Erythroblast (primary cell): ENCODE results near the gene AIG1.

Source experiments
- DNase-seq, 2 experiments: peaks; one replicate each; lab custom pipeline; 2025; lab: John Stamatoyannopoulos, UW
- GATA1 ChIP-seq: IDR thresholded peaks from 2 replicates; pipeline ENCODE4 v1.6.1; 2011; ENCODE audit warnings: low read depth, mild to moderate bottlenecking, control low read depth, low read length, moderate library complexity
- POLR2A ChIP-seq: IDR thresholded peaks from 2 replicates; pipeline ENCODE4 v1.6.1; 2011; ENCODE audit warnings: mild to moderate bottlenecking, low read length

Gene AIG1

DNA sequence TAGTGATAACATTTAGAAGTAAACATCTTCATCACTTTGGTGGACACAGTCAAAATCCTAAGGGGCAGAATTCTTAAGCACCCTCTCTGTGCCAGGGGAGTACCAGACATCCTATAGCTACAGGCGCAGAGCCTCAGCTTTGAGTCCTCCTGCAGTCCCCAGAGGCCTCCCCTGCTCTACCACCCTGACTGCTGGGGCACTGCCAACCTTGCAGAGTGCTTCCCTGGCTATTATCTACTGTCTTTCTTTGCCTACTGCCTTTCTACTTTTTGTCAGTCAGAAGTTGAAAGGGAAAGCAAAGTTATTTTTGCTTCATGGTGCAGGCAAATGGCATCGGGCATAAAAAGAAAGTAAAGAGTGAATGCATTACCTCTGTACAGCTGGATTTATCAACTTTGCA, 80.1 kb downstream of the AIG1 start:
- DNase-seq: no peak
- TF ChIP-seq POLR2A (no peak), GATA1 (no peak)

DNA sequence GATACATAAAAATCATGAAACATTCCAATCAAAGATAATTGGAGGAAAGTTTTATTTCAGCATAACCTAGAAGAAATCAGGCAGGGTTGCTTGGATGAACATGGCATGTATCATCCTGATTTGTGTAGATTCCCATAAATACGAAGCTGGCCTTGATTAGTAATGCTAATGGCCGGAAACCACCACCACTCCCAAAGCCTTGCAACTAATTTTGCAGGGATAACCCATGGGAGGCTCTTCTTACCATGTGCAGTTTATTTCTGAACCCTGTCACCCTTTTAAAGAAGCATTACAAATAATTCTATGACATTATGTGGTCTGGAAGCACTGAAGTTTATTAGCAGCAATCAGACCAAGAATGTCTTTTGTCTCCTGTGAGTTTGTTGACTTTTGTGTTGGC, 80.8 kb downstream of the AIG1 start:
- DNase-seq: no peak

DNA sequence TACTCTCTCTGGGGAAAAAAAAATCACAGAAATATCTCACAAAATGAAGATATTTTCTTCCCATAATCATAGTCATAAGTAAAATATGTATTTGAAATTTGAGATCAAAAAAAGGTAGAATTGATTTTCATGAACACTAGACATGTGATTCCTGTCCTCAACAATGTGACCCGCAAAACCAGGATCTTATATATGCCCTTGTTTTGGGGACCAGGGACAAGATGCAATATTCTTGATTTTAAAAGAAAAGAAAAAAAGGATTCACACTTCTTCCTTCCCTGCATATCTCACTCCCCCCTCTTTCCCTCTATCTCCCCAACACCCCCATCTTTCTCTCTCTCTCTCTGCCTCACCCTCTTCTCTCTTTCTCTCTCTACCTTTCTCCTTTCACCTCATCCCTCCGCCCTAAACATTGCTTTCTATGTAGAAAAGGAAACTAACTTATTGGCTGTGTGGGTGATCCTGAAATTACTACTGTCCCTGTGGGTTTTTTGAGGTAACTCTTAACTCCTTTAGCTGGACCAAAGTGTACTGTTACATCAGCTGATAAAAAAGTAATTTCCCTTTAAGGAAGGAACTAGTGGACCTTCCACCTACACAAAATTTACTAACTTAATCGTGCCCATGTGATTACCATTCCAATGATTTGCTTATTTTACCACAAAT, 85.6 kb downstream of the AIG1 start:
- TF ChIP-seq POLR2A: no peak
- no peak for TF ChIP-seq GATA1
- DNase-seq: no peak

More for the DNA sequence above, 80.8 kb downstream of the AIG1 start:
- TF ChIP-seq POLR2A (no peak), GATA1 (no peak)

DNA sequence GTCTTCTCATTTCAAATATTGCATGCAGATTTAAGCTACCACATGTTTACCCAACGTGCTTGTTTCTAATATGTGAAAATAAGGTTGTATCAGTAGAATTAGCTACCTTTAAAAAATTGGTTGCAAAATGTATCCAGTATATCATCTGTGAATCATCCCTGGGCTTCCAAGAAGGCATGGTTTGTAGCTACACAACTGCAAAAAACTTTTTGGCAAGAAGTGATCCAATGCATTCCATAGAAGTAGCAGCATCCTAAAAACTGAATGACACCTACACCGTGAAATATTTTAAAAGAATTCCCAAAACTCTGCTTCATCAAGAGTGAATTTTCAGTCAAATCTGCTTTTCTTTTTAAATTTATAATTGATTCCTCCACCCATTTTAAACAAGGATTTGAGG, 89.1 kb downstream of the AIG1 start:
- no peak for TF ChIP-seq POLR2A
- TF ChIP-seq GATA1: no peak

DNA sequence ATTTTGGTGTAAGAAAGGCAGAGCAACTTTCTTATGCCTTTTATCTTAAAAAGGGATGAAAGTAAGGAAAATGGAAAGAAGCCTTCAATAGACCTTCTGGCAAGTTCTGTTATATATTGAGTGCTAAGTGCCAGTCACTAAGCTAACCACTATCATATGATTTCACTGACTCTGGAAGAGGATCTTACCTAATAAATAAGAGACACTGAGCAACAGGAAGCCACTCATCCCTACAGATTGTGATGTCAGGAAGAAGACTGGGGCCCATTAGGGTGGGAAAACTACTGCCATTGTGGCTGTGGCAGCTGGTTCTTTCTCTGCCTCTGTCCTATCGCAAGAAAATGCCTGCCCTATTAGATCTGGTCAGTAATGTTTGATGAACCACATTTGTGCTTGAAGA, 89.6 kb downstream of the AIG1 start:
- no peak for DNase-seq
- TF ChIP-seq POLR2A (no peak), GATA1 (no peak)

More for the DNA sequence above, 89.1 kb downstream of the AIG1 start:
- DNase-seq: no peak

DNA sequence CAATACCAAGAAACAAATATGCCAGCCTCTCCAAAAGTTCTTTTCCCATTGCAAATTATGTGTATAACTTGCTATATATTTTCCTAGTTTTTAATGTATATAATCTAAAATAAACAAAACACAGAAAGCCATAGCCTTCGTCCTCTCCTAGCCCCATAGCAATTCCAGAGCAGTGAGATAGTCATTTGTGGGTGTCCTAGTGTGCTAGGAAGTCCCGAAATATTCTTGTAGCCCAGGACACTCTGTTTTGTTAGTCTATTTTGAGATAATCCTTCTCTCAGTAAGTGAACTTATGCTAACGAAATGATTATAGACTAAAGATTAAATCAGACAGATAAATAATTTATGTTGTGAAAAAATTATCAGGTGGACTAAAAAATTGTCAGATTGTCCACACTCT, 90.7 kb downstream of the AIG1 start:
- TF ChIP-seq POLR2A: no peak
- TF ChIP-seq GATA1: no peak
- DNase-seq: no peak

DNA sequence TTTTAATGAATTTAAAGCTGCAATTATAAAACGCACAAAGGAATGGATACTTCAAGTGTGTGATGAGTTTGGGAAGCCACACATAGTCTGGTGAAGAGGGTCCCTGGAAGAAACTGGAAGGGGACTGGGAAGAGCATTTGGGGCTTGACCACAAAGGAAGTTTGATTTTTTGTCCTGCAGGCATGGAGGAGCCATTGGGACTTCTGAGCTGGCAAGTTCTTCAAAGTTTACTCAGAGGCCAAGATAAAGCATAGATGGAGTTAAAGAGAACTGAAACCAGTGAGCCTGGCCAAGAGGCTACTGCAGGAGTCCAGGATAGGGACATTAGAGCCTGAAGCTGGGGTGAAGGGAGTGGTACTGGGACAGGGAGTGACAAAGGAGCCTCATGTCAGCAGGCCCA, 95.0 kb downstream of the AIG1 start:
- TF ChIP-seq POLR2A (no peak), GATA1 (no peak)
- no peak for DNase-seq

DNA sequence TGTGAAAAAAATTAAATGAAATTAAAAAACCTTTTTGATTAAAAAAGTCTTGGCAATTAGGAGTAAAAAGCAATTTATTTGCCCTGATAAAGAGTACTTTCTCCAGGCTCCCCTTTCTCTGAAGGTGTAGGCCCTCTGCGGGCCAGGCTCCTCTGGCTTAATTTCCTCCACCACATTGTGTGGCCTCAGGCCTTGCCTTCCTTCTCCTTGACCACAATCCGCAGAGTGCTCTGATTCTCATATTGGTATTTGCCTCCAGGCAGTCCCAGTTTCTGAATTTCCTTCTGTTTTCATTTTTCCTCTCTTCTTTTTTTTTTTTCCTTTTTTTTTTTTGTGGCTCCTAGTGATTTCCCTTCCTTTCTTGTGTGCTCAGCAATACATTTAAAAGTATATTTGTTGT, 96.4 kb downstream of the AIG1 start:
- no peak for TF ChIP-seq POLR2A
- no peak for TF ChIP-seq GATA1
- no peak for DNase-seq

DNA sequence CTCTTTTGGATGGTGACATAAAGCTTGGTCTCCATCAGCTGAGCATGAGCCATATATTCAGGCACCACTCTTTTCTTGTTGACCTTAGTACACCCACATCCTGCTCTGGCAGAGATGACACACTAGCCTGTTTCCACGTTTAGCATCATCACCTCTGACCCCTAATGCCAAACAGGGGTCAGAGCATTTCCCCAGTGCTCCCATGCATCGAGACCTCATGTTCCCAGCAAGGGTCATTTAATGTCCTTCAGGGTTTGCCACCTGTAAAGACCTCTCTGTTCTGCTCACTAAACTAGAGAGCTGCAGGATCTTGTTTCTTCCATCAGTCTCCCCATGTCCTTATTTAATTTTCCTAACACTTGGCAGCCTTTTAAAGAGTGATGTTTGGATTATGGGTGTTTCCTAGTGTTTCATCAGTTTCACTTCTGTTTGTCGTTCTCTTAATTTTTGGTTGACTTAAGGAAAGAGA, 97.5 kb downstream of the AIG1 start:
- TF ChIP-seq GATA1 (no peak), POLR2A (no peak)
- DNase-seq: no peak

DNA sequence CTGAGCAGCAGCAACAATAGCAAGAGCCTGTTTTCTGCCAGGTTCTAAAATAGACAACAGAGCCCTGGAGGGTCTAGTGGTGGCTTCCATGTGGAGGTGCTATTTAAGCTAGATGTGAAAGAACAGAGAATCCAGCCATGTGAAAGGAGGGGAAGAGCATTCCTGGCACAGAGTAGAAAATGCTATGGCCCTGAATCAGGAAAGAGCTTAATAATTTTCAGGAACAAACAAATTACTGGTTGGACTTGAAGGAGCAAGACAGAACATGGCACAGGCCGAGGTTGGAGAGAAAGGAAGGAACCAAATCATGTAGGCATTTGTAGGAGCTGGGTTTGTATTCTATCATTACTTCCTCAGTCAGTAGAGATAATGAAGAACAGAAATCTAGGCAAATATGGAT, 98.3 kb downstream of the AIG1 start:
- TF ChIP-seq POLR2A: no peak
- TF ChIP-seq GATA1: no peak
- no peak for DNase-seq

DNA sequence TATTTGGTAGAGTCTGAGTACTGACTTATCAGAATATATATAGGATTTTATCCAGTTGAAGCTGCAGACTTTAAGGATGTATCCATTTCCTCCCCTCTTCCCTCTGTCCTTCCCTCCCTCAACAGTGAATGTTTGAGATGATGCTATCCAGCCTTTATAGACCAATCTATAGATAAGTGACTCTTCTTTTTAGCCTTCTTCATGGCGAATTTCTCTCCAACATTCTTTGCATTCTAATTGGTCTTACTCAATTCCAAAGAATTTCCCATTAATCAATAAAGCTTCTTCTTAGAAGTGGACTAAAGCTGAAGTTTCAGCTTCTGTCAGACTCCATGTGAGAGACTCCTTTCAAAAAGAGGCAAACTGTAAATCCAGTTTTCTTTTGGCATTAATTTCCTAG, 99.3 kb downstream of the AIG1 start:
- no peak for DNase-seq
- TF ChIP-seq GATA1: no peak
- TF ChIP-seq POLR2A: no peak

DNA sequence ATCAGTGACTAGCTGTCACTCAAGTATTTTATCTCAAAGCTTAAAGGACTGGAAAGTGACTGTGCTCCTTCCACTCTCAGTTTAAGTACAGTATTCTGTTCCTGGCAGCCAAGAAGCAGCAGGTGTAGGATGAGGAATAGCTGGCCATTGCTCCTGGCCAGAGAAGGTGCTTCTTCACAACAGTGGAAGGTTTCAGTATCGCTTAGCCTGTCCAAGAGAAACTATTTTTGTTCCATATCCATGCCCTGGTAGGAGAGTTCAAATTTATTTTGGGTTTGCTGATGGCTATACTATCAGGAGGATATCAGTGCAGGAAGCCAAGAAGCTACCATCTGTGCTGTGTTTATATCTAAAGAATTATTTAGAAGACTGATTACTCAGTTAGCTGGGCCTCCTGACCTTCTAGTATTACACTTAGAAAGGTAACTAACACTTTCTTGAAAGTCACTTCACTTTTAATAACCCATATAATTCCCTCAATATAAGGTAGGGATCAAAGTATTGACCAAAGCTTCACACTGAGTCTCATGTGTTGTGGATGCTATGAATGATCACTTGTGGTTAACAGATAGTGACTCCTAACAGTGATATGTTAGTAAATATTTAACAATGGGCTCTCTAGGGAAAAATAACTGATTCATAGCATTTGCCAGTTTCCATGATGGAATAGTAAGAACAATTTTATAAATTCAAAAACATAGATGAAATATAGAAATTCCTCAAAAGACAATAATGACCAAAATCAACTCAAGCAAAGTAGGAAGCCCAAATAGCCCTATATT, 99.9 kb downstream of the AIG1 start:
- DNase-seq: no peak
- no peak for TF ChIP-seq POLR2A
- no peak for TF ChIP-seq GATA1

DNA sequence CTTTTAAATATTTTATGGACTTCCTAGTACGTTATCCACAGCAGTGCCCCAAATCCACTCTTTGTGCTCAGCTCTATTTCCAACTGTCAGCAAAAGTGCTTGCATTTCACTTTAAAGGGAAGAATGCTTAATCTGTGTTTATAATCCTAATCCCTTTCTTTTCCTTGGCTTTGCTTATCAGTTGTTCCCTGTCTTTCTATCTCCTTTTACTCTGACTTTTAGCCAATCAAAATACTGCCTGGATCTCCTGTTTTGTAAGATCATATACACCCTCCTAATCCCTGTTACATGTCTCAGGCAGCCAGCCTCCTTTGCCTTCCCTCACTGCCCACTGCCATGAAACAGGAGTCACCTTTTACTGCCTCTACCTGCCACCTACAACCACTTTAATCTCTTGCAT, 102.9 kb downstream of the AIG1 start:
- TF ChIP-seq GATA1 (no peak), POLR2A (no peak)
- DNase-seq: no peak

DNA sequence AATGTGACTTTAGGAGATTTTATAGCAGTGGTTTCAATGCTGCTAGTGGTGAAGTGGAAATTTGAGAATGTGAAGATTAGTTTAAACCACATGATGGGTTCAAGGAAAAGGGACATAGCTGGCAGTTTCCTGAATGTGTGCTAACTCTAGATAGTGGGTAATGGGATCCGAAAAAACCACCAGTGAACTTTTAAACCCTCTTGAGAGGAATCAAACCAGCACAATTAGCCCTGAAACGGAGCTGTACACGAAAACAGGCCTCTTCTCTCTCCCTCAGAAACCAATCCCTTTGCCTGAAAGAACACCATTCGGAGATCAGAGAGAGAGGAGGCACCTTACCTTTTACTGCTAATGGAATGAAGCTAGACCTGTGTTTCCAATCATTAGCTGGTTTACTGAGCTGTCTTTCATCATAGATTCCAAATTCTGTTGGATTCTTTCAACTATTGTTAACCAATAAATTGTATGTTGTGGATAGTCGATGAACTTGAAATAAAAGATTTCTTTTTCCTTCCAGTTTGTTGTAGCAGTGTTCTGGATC, 103.9 kb downstream of the AIG1 start:
- DNase-seq: no peak
- TF ChIP-seq POLR2A (no peak), GATA1 (no peak)

DNA sequence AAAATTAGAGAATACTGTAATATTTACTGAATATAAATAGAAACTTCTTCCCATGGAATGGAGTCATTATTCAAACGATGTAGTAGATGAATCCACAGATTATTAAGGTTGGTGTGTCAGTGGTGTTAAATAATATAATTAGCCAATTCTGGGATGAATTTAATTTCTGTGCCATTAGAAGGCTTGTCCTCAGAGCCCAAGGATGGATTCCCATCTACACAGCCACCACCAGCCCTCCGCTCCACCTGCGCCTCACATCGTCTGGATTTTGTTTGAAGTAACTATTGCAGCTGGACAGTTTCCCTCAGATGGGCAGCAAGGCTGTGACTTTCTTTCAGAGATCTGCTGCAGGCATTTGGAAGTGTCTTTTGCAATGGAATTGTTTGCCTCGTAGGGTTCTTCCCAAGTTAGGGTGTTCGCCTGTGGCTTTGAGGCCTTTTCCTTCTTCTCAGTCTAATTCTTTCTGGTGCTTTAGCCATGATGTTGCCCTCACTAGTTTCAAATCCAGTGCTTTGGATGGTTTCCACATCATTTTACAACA, 104.7 kb downstream of the AIG1 start:
- no peak for TF ChIP-seq POLR2A
- no peak for TF ChIP-seq GATA1
- DNase-seq: no peak
